GM23248 (cell line): Measurements from ENCODE around the gene TULP4. TPM values are rescaled to one million over a fixed set of nuclear protein-coding genes. Genes with fewer than 3 reads are reported as not detected.

Experiments
- DNase-seq: peaks from one replicate; pipeline ENCODE4 v3.0.0-alpha.2; 2015
- H2AFZ ChIP-seq: fragments of 200-600 bp; sonication (generic); 2 replicates; pipeline ENCODE4 v1.6.1; 2016; ENCODE audit warnings: antibody characterized with exemption
- H3F3A ChIP-seq: fragments of 200-600 bp; sonication (generic); 2 replicates; pipeline ENCODE4 v1.6.1; 2016; ENCODE audit warnings: mild to moderate bottlenecking, antibody characterized with exemption, mixed run types; ENCODE audit not compliant: insufficient read depth
- H3K27ac ChIP-seq: fragments of 200-600 bp; sonication (generic); 2 replicates; pipeline ENCODE4 v1.5.1; 2016; ENCODE audit warnings: mild to moderate bottlenecking
- H3K27me3 ChIP-seq: fragments of 200-600 bp; sonication (generic); replicated peaks from 2 replicates; pipeline ENCODE4 v1.6.1; 2016; ENCODE audit warnings: mild to moderate bottlenecking; ENCODE audit not compliant: insufficient read depth
- H3K36me3 ChIP-seq: fragments of 200-600 bp; sonication (generic); 2 replicates; pipeline ENCODE4 v1.6.1; 2016; ENCODE audit warnings: low read depth, mild to moderate bottlenecking
- H3K4me1 ChIP-seq: fragments of 200-600 bp; sonication (generic); 2 replicates; pipeline ENCODE4 v1.6.1; 2016; ENCODE audit warnings: mild to moderate bottlenecking; ENCODE audit not compliant: insufficient read depth
- H3K4me2 ChIP-seq: fragments of 200-600 bp; sonication (generic); one replicate; pipeline ENCODE4 v1.6.1; 2016; ENCODE audit warnings: mild to moderate bottlenecking; ENCODE audit not compliant: unreplicated experiment
- H3K4me3 ChIP-seq: fragments of 200-600 bp; sonication (generic); 2 replicates; pipeline ENCODE4 v1.5.1; 2016; ENCODE audit warnings: mild to moderate bottlenecking
- H3K79me2 ChIP-seq: fragments of 200-600 bp; sonication (generic); 2 replicates; pipeline ENCODE4 v1.6.1; 2016; ENCODE audit warnings: mild to moderate bottlenecking; ENCODE audit not compliant: insufficient read depth
- H3K9ac ChIP-seq: fragments of 200-600 bp; sonication (generic); 2 replicates; pipeline ENCODE4 v1.6.1; 2016; ENCODE audit warnings: mild to moderate bottlenecking
- H3K9me2 ChIP-seq: fragments of 200-600 bp; sonication (generic); 2 replicates; pipeline ENCODE4 v1.6.1; 2016; ENCODE audit warnings: mixed run types, mild to moderate bottlenecking, moderate library complexity; ENCODE audit not compliant: insufficient read depth
- H3K9me3 ChIP-seq: fragments of 200-600 bp; sonication (generic); one replicate; pipeline ENCODE4 v1.6.1; 2017; ENCODE audit warnings: low read depth
- H4K20me1 ChIP-seq: fragments of 200-600 bp; sonication (generic); 2 replicates; pipeline ENCODE4 v1.6.0; 2016; ENCODE audit not compliant: insufficient read depth
- EZH2 ChIP-seq: fragments of 200-600 bp; sonication (generic); IDR thresholded peaks from 2 replicates; pipeline ENCODE4 v1.6.1; 2018; ENCODE audit warnings: antibody characterized with exemption, mild to moderate bottlenecking; ENCODE audit not compliant: insufficient read depth, poor library complexity, severe bottlenecking
- EZH2phosphoT487 ChIP-seq: fragments of 200-600 bp; sonication (generic); IDR thresholded peaks from 2 replicates; pipeline ENCODE4 v1.6.1; 2018; ENCODE audit warnings: antibody characterized with exemption, moderate library complexity, mild to moderate bottlenecking, low read depth; ENCODE audit not compliant: insufficient read depth
- WGBS, 2 experiments: methylation state at CpG; one replicate each; pipeline ENCODE4 v1.1.6; 2015 to 2017; ENCODE audit warnings: low lambda C conversion rate in 2 of 2, low coverage in 1 of 2; ENCODE audit errors: missing lambda C conversion rate in 2 of 2; 5-methylcytosine and 5-hydroxymethylcytosine counted together
- in situ Hi-C: fragments of 300-500 bp; cut with MboI; formaldehyde crosslinking; loops from 2 replicates; pipeline ENCODE4 v1.15.0; 2020
- polyA plus RNA-seq: library from polyadenylated mRNA; unstranded; fragments of >200 nt; fragmentation: Nextera tagmentation; extraction: Ambion mirVana; gene quantifications from 2 replicates; pipeline ENCODE4 v1.2.1, GENCODE V29; 2016
- total RNA-seq: library from RNA; depleted of rRNA; stranded (reverse); fragments of >200 nt; shearing (Covaris generic); gene quantifications from 2 replicates; pipeline ENCODE4 v1.2.3, GENCODE V29; 2014

Gene TULP4
- total and polyA plus RNA-seq, 2 experiments from 2014 or later = 21.5 to 38.7 TPM

DNA sequence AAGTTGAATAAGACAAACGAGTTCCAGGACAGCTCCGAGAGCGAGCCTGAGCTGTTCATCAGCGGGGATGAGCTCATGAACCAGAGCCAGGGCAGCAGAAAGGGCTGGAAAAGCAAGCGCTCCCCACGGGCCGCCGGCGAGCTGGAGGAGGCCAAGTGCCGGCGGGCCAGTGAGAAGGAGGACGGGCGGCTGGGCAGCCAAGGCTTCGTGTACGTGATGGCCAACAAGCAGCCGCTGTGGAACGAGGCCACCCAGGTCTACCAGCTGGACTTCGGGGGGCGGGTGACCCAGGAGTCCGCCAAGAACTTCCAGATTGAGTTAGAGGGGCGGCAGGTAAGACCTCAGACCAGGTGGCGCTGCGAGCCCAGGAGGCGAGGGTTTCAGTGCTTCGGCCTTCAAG lies 191.6 kb downstream of the TULP4 start:
- Histone ChIP-seq H2AFZ (no peak overlapping the region), H3K4me3 (no peak overlapping the region), H3K27ac (no peak overlapping the region), H3K79me2 (no peaks in the 10 kb centered on the region), H3K9ac (no peak overlapping the region), H4K20me1 (no peaks in the 10 kb centered on the region), H3K27me3 (no peaks in the 10 kb centered on the region), H3K36me3 (peaks cover 3% of the 10 kb centered on the region; the same call in 1 of the 2 replicates), H3K9me2 (no peaks in the 10 kb centered on the region), H3K9me3 (no peaks in the 10 kb centered on the region), H3K4me1 (peaks cover 5% of the 10 kb centered on the region), H3K4me2 (no peak overlapping the region), H3F3A (peaks cover 8% of the 10 kb centered on the region; the same call in 1 of the 2 replicates)
- TF ChIP-seq EZH2phosphoT487 (no peak), EZH2 (no peak)
- WGBS, 2 experiments = 94 to 95% methylated on average over 25 of the region's 25 CpGs
- no peak for DNase-seq
- in situ Hi-C loops = no loop called here

DNA sequence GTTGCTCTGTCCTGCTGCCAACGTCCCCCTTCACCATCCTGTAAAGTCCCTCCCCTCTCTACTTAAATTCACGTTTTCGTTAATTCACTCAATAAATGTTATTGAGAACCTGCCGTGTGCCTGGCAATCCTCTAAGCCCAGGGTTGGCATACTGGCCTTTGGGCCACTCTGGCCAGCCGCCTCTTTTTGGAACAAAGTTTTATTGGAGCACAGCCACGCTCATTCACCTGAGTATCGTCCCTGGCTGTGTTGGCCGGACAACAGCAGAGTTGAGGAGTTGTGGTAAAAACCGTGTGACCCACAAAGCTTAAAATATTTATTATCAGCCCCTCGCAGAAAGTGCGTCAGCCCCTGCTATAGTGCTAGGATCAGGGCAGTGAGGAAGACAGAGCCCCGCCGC lies 192.9 kb downstream of the TULP4 start:
- H3K9ac ChIP-seq = no peak overlapping the region
- WGBS, 2 experiments = 90 to 92% methylated on average over 13 of the region's 13 CpGs
- in situ Hi-C loops = no loop called here

DNA sequence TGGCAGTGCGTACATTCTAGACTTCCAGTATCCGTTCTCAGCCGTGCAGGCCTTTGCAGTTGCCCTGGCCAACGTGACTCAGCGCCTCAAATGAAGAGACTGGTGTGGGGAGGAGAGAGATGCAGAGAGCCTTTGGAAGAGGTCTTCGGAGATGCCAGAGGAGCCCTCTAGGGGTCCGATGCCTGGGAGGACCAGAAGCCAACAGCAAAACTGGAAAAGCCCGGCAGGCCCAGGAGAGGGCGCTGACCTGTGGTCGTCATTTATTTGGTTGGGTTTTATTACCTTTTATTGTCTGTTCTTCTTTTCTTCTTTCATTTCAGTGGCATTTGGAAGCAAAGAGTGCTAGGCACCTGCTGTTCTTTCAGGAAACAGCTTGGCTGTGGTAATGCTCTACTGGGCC lies 194.3 kb downstream of the TULP4 start:
- Histone ChIP-seq H3K9ac (no peak overlapping the region), H3K9me2 (no peaks in the 10 kb centered on the region), H3K4me2 (no peak overlapping the region), H2AFZ (no peak overlapping the region), H3K27me3 (no peaks in the 10 kb centered on the region), H3K4me1 (no peaks in the 10 kb centered on the region), H3K36me3 (peaks cover 3% of the 10 kb centered on the region; the same call in 1 of the 2 replicates), H3K79me2 (no peaks in the 10 kb centered on the region), H3K4me3 (no peak overlapping the region), H3K27ac (no peak overlapping the region), H3K9me3 (no peaks in the 10 kb centered on the region), H3F3A (no peaks in the 10 kb centered on the region), H4K20me1 (no peaks in the 10 kb centered on the region; the same call in 1 of the 2 replicates)
- in situ Hi-C loops = no loop called here
- 76 to 78% methylated on average over 10 of the region's 10 CpGs for WGBS, 2 experiments
- peak; percentile 4 for DNase-seq
- no peak for TF ChIP-seq EZH2
- no peak for TF ChIP-seq EZH2phosphoT487

More for the DNA sequence above, 192.9 kb downstream of the TULP4 start:
- H2AFZ ChIP-seq = no peak overlapping the region
- H3K9me3 ChIP-seq = no peaks in the 10 kb centered on the region
- peaks cover 3% of the 10 kb centered on the region; the same call in 1 of the 2 replicates for H3K36me3 ChIP-seq
- H3K79me2 ChIP-seq = no peaks in the 10 kb centered on the region
- no peaks in the 10 kb centered on the region for H3K27me3 ChIP-seq
- TF ChIP-seq EZH2 = no peak
- TF ChIP-seq EZH2phosphoT487 = no peak
- no peak overlapping the region for H3K4me3 ChIP-seq
- H3F3A ChIP-seq = no peaks in the 10 kb centered on the region
- no peaks in the 10 kb centered on the region for H3K9me2 ChIP-seq
- H3K4me1 ChIP-seq = peaks cover 4% of the 10 kb centered on the region
- H4K20me1 ChIP-seq = no peaks in the 10 kb centered on the region
- no peak overlapping the region for H3K4me2 ChIP-seq
- no peak for DNase-seq
- H3K27ac ChIP-seq = no peak overlapping the region

DNA sequence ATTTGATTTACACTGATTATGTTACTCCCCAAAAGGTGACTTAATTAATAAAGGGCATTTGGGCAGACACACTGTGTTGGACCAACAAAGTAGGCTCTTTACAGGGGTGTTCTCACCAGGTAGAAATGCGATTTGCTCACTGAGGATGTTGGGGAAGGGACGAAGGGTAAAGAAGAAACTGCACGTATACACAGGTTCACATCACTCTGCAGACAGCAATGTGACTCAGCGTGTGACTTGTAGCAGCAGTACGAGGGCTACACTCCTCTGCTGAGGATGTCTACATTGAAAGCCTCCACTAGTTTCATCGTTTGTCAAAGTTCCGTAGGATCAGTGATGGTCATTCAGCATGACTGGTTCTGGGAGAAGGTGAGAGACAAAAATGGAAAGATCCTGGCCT lies 194.9 kb downstream of the TULP4 start:
- H4K20me1 ChIP-seq = no peaks in the 10 kb centered on the region; the same call in 1 of the 2 replicates
- H3K4me3 ChIP-seq = no peak overlapping the region
- H3K9me3 ChIP-seq = no peaks in the 10 kb centered on the region
- peaks cover 3% of the 10 kb centered on the region; the same call in 1 of the 2 replicates for H3K36me3 ChIP-seq
- H3K9ac ChIP-seq = no peak overlapping the region
- no peaks in the 10 kb centered on the region for H3K9me2 ChIP-seq
- H3F3A ChIP-seq = no peaks in the 10 kb centered on the region
- no peak overlapping the region for H3K27ac ChIP-seq
- H2AFZ ChIP-seq = no peak overlapping the region
- no peaks in the 10 kb centered on the region for H3K27me3 ChIP-seq
- in situ Hi-C loops = no loop called here
- H3K79me2 ChIP-seq = no peaks in the 10 kb centered on the region
- no peaks in the 10 kb centered on the region for H3K4me1 ChIP-seq
- H3K4me2 ChIP-seq = no peak overlapping the region
- TF ChIP-seq EZH2phosphoT487 = no peak
- TF ChIP-seq EZH2 = no peak
- 95 to 96% methylated on average over 7 of the region's 7 CpGs for WGBS, 2 experiments
- DNase-seq = no peak
